OCI-LY1 (cell line): Measurements from ENCODE around the gene AMOTL1.

Source experiments
- CTCF ChIP-seq: fragments of 200-600 bp; sonication (generic), shearing (Covaris generic); IDR thresholded peaks from 2 replicates; pipeline ENCODE4 v1.5.1; 2017; ENCODE audit warnings: mild to moderate bottlenecking, antibody characterized with exemption, low read length, moderate library complexity, mixed read lengths
- EZH2 ChIP-seq: fragments of 200-600 bp; sonication (generic), shearing (Covaris generic); IDR thresholded peaks from 2 replicates; pipeline ENCODE4 v1.8.0; 2017; ENCODE audit warnings: borderline replicate concordance, mixed run types, mild to moderate bottlenecking, antibody characterized with exemption, low read length, moderate library complexity, mixed read lengths

GRCh38 chr11:94746721-94747120 is 21.4 kb upstream of the AMOTL1 start:
- no peak for TF ChIP-seq CTCF
- no peak for TF ChIP-seq EZH2
